Middle frontal gyrus (tissue), 1 donor: Measurements from ENCODE around the gene TOM1.

Experiments
- DNase-seq: peaks from one replicate; pipeline ENCODE4 v3.0.0-alpha.2; 2015; ENCODE audit warnings: low spot score; ENCODE audit errors: extremely low spot score

Gene TOM1

GRCh38 chr22:35307372-35307771, 7.7 kb downstream of the TOM1 start:
- no peak for DNase-seq

- no peak for DNase-seq
Observed at GRCh38 chr22:35307892-35308291, 8.2 kb downstream of the TOM1 start.

- no peak for DNase-seq
Observed at GRCh38 chr22:35308480-35309021, 8.9 kb downstream of the TOM1 start.

GRCh38 chr22:35310556-35311550, 11.2 kb downstream of the TOM1 start:
- no peak for DNase-seq

GRCh38 chr22:35311551-35311999, 11.9 kb downstream of the TOM1 start:
- no peak for DNase-seq

GRCh38 chr22:35312198-35313059, 12.7 kb downstream of the TOM1 start:
- no peak for DNase-seq

- DNase-seq, result no peak
Observed at GRCh38 chr22:35313311-35314121, 13.8 kb downstream of the TOM1 start.

- no peak for DNase-seq
Observed at GRCh38 chr22:35314161-35314942, 14.7 kb downstream of the TOM1 start.

- DNase-seq, result no peak
Observed at GRCh38 chr22:35315141-35315854, 15.6 kb downstream of the TOM1 start.

GRCh38 chr22:35315855-35316745, 16.4 kb downstream of the TOM1 start:
- no peak for DNase-seq

- DNase-seq, result no peak
Observed at GRCh38 chr22:35316751-35317150, 17.1 kb downstream of the TOM1 start.

- no peak for DNase-seq
Observed at GRCh38 chr22:35317680-35318290, 18.1 kb downstream of the TOM1 start.

GRCh38 chr22:35318346-35319215, 18.9 kb downstream of the TOM1 start:
- DNase-seq, result no peak

- no peak for DNase-seq
Observed at GRCh38 chr22:35319244-35319985, 19.7 kb downstream of the TOM1 start.

- no peak for DNase-seq
Observed at GRCh38 chr22:35322126-35322525, 22.4 kb downstream of the TOM1 start.

- no peak for DNase-seq
Observed at GRCh38 chr22:35322893-35323292, 23.2 kb downstream of the TOM1 start.
